GM12878 (cell line): ENCODE measurements around the gene ABHD2. TPM values are rescaled to one million over a fixed set of nuclear protein-coding genes. Genes with fewer than 3 reads are reported as not detected.

Experiments used
- BHLHE40 ChIP-seq, 2 experiments: fragments of 450-650 bp in 1 of 2; IDR thresholded peaks; 2 replicates each; pipeline ENCODE4 v1.6.1; 2011 to 2017; ENCODE audit warnings: low read depth in 2 of 2, borderline replicate concordance in 1 of 2, improper control_type of control experiment in 1 of 2, low read length in 1 of 2, mild to moderate bottlenecking in 1 of 2
- CEBPB ChIP-seq, 2 experiments: fragments of 150-350 bp in 1 of 2; IDR thresholded peaks; 2 replicates each; pipeline ENCODE4 v1.6.1; 2012 to 2014; ENCODE audit warnings: low read depth in 2 of 2, low read length in 2 of 2, borderline replicate concordance in 1 of 2, inconsistent platforms in 1 of 2
- CREB1 ChIP-seq: IDR thresholded peaks from 2 replicates; pipeline ENCODE4 v1.6.1; 2012; ENCODE audit warnings: low read depth, mild to moderate bottlenecking, inconsistent platforms
- EP300 ChIP-seq, 2 experiments: fragments of 150-350 bp in 1 of 2; IDR thresholded peaks; 2 replicates each; pipeline ENCODE4 v1.6.1; 2011 to 2012; ENCODE audit warnings: low read depth in 2 of 2, low read length in 2 of 2, borderline replicate concordance in 1 of 2, improper control_type of control experiment in 1 of 2, inconsistent platforms in 1 of 2; ENCODE audit not compliant: control insufficient read depth in 1 of 2
- FOXK2 ChIP-seq: fragments of 450-650 bp; IDR thresholded peaks from 2 replicates; pipeline ENCODE4 v1.6.1; 2017; ENCODE audit warnings: mild to moderate bottlenecking, moderate library complexity
- IKZF2 ChIP-seq, 2 experiments: fragments of 450-650 bp; IDR thresholded peaks; 2 replicates each; pipeline ENCODE4 v1.6.1; 2017; ENCODE audit warnings: mild to moderate bottlenecking in 2 of 2, moderate library complexity in 2 of 2
- MYB ChIP-seq: fragments of 150-350 bp; IDR thresholded peaks from 2 replicates; pipeline ENCODE4 v1.6.1; 2014; ENCODE audit warnings: mild to moderate bottlenecking, low read depth, low read length, borderline replicate concordance
- NR2C2 ChIP-seq: IDR thresholded peaks from 2 replicates; pipeline ENCODE4 v1.6.1; 2011; ENCODE audit warnings: borderline replicate concordance, low read depth; ENCODE audit not compliant: control insufficient read depth, insufficient read length
- NRF1 ChIP-seq: conservative IDR thresholded peaks from 2 replicates; pipeline ENCODE4 v1.6.1; 2011; ENCODE audit warnings: mild to moderate bottlenecking, low read depth, low read length, improper control_type of control experiment
- RAD51 ChIP-seq: fragments of 450-650 bp; IDR thresholded peaks from 2 replicates; pipeline ENCODE4 v1.6.1; 2016; ENCODE audit warnings: moderate library complexity, mild to moderate bottlenecking, inconsistent platforms
- RBBP5 ChIP-seq: fragments of 200-600 bp; sonication (generic); conservative IDR thresholded peaks from 2 replicates; pipeline ENCODE4 v1.6.1; 2016
- SP1 ChIP-seq: IDR thresholded peaks from one replicate; pipeline ENCODE4 v1.6.1; 2011; ENCODE audit warnings: low read depth, low read length
- STAT1 ChIP-seq: fragments of 450-650 bp; conservative IDR thresholded peaks from 2 replicates; pipeline ENCODE4 v1.6.1; 2014; ENCODE audit warnings: antibody characterized with exemption, mild to moderate bottlenecking
- TBL1XR1 ChIP-seq: IDR thresholded peaks from 2 replicates; pipeline ENCODE4 v1.6.1; 2012; ENCODE audit warnings: low read depth, low read length, improper control_type of control experiment
- WRNIP1 ChIP-seq: IDR thresholded peaks from 2 replicates; pipeline ENCODE4 v1.6.1; 2011; ENCODE audit warnings: low read depth, low read length, improper control_type of control experiment, borderline replicate concordance
- polyA plus RNA-seq, 11 experiments: library from polyadenylated mRNA; depleted of rRNA in 4 of 11; unstranded in 6 of 11; stranded (reverse) in 5 of 11; fragments of >200 nt; fragmentation: Nextera tagmentation in 4 of 11; fragmentation: Illumina TruSeq in 1 of 11; extraction: Ambion mirVana in 4 of 11; extraction: Trizol in 1 of 11; gene quantifications; 1 replicate in 1 of 11; 2 replicates in 10 of 11; pipeline versions ENCODE4 v1.2.1 to v1.2.3, GENCODE V29; 2011 to 2016; ENCODE audit warnings: inconsistent platforms in 2 of 11, missing spikeins in 2 of 11, low read depth in 1 of 11
- total RNA-seq, 4 experiments: library from RNA; depleted of rRNA in 3 of 4; stranded (reverse); fragments of >200 nt in 3 of 4; fragmentation: Illumina TruSeq in 1 of 4; extraction: Trizol in 1 of 4; gene quantifications; 2 replicates each; pipeline versions ENCODE4 v1.2.1 to v1.2.3, GENCODE V29; 2013 to 2021
- TF ChIP-seq, protein P1 (sequence below): fragments of 450-650 bp; IDR thresholded peaks from 2 replicates; pipeline ENCODE4 v1.6.1; 2017; ENCODE audit warnings: mild to moderate bottlenecking, moderate library complexity
- TF ChIP-seq, protein P2 (sequence below): fragments of 450-650 bp; IDR thresholded peaks from 2 replicates; pipeline ENCODE4 v1.6.1; 2014; ENCODE audit warnings: mild to moderate bottlenecking
- TF ChIP-seq, protein P3 (sequence below): fragments of 450-650 bp; conservative IDR thresholded peaks from 2 replicates; pipeline ENCODE4 v1.6.1; 2017; ENCODE audit warnings: mild to moderate bottlenecking, moderate library complexity
- TF ChIP-seq, protein P4 (sequence below): IDR thresholded peaks from 2 replicates; pipeline ENCODE4 v1.6.1; 2011; ENCODE audit warnings: low read depth, mild to moderate bottlenecking, low read length, moderate library complexity, borderline replicate concordance; ENCODE audit errors: extremely low read depth
- TF ChIP-seq, protein P5 (sequence below): IDR thresholded peaks from 2 replicates; pipeline ENCODE4 v1.6.1; 2012; ENCODE audit warnings: low read depth, low read length, improper control_type of control experiment

ABHD2 gene
- total and polyA plus RNA-seq, 10 of the 15 experiments (the other 5 are each of a cell fraction or from before 2014, with no cell fraction given) = 1.2 to 33.6 (median 20.4) TPM

DNA sequence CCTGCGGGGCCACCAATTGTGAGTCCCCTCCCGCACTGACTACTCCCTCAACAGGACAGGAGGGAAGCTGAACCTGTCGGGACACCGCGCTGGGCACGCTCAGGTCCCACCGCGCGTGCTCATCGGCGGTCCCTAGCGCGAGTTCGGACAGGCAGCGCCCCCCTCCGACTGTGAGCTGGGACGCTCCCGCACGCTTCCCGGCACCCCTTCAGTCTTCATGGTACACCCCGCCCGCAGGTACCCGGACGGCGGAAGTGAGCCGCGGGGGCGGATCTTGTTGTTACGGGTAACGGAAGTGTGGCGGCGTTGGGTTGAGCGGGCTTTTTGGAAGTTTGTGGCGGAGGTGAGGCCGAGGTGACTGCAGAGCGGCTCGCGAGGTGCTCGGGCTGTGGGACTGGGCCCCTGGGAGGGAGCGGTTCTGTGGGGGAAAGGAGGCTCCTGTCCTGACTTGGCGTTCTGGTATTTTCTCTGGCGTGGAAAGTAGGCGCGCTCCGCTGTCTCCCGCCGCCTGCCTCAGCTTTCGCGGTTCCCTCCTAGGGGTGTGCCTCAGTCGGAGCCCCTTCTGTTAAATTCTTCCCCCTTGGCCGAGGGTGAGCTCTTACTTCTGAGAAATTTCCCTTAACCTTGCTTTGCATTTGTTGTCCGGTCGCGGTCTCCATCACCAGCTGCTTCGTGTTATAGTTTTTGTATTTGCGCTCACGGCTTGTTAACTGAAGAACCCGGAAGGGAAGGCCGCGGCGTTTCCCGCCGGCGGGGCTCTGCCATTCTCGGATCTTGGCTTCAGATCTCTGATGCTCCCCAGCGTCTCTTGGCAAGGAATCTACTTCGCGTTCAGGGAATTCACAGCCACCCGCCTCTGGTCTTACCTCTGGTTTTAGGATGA lies 155.7 kb downstream of the ABHD2 start, which contains the start of gene FANCI (continued):
- no peak for TF ChIP-seq NRF1
- TF ChIP-seq MYB = no peak
- TF ChIP-seq, protein P1, sequence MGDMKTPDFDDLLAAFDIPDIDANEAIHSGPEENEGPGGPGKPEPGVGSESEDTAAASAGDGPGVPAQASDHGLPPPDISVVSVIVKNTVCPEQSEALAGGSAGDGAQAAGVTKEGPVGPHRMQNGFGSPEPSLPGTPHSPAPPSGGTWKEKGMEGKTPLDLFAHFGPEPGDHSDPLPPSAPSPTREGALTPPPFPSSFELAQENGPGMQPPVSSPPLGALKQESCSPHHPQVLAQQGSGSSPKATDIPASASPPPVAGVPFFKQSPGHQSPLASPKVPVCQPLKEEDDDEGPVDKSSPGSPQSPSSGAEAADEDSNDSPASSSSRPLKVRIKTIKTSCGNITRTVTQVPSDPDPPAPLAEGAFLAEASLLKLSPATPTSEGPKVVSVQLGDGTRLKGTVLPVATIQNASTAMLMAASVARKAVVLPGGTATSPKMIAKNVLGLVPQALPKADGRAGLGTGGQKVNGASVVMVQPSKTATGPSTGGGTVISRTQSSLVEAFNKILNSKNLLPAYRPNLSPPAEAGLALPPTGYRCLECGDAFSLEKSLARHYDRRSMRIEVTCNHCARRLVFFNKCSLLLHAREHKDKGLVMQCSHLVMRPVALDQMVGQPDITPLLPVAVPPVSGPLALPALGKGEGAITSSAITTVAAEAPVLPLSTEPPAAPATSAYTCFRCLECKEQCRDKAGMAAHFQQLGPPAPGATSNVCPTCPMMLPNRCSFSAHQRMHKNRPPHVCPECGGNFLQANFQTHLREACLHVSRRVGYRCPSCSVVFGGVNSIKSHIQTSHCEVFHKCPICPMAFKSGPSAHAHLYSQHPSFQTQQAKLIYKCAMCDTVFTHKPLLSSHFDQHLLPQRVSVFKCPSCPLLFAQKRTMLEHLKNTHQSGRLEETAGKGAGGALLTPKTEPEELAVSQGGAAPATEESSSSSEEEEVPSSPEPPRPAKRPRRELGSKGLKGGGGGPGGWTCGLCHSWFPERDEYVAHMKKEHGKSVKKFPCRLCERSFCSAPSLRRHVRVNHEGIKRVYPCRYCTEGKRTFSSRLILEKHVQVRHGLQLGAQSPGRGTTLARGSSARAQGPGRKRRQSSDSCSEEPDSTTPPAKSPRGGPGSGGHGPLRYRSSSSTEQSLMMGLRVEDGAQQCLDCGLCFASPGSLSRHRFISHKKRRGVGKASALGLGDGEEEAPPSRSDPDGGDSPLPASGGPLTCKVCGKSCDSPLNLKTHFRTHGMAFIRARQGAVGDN = 0 out of 2 replicates have a peak, but pooled peaks have one; percentile 48
- TF ChIP-seq RAD51 = no peak
- TF ChIP-seq, protein P2, sequence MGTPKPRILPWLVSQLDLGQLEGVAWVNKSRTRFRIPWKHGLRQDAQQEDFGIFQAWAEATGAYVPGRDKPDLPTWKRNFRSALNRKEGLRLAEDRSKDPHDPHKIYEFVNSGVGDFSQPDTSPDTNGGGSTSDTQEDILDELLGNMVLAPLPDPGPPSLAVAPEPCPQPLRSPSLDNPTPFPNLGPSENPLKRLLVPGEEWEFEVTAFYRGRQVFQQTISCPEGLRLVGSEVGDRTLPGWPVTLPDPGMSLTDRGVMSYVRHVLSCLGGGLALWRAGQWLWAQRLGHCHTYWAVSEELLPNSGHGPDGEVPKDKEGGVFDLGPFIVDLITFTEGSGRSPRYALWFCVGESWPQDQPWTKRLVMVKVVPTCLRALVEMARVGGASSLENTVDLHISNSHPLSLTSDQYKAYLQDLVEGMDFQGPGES = no peak
- TF ChIP-seq STAT1 = no peak
- no peak for TF ChIP-seq RBBP5
- TF ChIP-seq, protein P3, sequence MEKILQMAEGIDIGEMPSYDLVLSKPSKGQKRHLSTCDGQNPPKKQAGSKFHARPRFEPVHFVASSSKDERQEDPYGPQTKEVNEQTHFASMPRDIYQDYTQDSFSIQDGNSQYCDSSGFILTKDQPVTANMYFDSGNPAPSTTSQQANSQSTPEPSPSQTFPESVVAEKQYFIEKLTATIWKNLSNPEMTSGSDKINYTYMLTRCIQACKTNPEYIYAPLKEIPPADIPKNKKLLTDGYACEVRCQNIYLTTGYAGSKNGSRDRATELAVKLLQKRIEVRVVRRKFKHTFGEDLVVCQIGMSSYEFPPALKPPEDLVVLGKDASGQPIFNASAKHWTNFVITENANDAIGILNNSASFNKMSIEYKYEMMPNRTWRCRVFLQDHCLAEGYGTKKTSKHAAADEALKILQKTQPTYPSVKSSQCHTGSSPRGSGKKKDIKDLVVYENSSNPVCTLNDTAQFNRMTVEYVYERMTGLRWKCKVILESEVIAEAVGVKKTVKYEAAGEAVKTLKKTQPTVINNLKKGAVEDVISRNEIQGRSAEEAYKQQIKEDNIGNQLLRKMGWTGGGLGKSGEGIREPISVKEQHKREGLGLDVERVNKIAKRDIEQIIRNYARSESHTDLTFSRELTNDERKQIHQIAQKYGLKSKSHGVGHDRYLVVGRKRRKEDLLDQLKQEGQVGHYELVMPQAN = peak; percentile 100
- 0 out of 2 replicates have a peak, but pooled peaks have one; percentile 12 for TF ChIP-seq TBL1XR1
- peak in 1 of 2 experiments; percentile 44; a peak in 1 of 4 replicates for TF ChIP-seq IKZF2 (IDR thresholded peaks at IDR 0.05)
- TF ChIP-seq NR2C2 = no peak
- TF ChIP-seq WRNIP1 = no peak
- TF ChIP-seq, protein P4, sequence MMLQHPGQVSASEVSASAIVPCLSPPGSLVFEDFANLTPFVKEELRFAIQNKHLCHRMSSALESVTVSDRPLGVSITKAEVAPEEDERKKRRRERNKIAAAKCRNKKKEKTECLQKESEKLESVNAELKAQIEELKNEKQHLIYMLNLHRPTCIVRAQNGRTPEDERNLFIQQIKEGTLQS = no peak
- TF ChIP-seq FOXK2 = peak; percentile 95
- no peak for TF ChIP-seq CEBPB (IDR thresholded peaks at IDR 0.05; ENCODE audit: borderline replicate concordance in 1 of 2, low read depth in 2 of 2, low read length in 2 of 2)
- peak; percentile 43 for TF ChIP-seq SP1
- TF ChIP-seq, protein P5, sequence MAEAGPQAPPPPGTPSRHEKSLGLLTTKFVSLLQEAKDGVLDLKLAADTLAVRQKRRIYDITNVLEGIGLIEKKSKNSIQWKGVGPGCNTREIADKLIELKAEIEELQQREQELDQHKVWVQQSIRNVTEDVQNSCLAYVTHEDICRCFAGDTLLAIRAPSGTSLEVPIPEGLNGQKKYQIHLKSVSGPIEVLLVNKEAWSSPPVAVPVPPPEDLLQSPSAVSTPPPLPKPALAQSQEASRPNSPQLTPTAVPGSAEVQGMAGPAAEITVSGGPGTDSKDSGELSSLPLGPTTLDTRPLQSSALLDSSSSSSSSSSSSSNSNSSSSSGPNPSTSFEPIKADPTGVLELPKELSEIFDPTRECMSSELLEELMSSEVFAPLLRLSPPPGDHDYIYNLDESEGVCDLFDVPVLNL = peak; percentile 94
- TF ChIP-seq BHLHE40 (IDR thresholded peaks at IDR 0.05; ENCODE audit: borderline replicate concordance in 1 of 2, low read depth in 2 of 2, low read length in 1 of 2) = peak; percentile 94 to 96
- no peak for TF ChIP-seq EP300 (IDR thresholded peaks at IDR 0.05; ENCODE audit: borderline replicate concordance in 1 of 2, control insufficient read depth in 1 of 2, low read depth in 2 of 2, low read length in 2 of 2)
- peak; percentile 48 for TF ChIP-seq CREB1
